SU-DHL-6 (cell line): ENCODE measurements around the gene FNIP2.
"Not testable (repeated sequence)": the region's sequence is repeated elsewhere in the genome, so short reads cannot be mapped to it uniquely, and the experiment has no call there.

Experiments
- EZH2phosphoT487 ChIP-seq: fragments of 200-600 bp; sonication (generic), shearing (Covaris generic); conservative IDR thresholded peaks from 2 replicates; pipeline ENCODE4 v1.6.1; 2018; ENCODE audit warnings: mild to moderate bottlenecking, antibody characterized with exemption, low read length, moderate library complexity, mixed read lengths
- TF ChIP-seq, protein P1 (sequence below): fragments of 200-600 bp; sonication (generic); IDR thresholded peaks from one replicate; pipeline ENCODE4 v1.5.1; 2017; ENCODE audit warnings: antibody characterized with exemption, mild to moderate bottlenecking, low read length, moderate library complexity; ENCODE audit not compliant: insufficient read depth, poor library complexity, severe bottlenecking

DNA sequence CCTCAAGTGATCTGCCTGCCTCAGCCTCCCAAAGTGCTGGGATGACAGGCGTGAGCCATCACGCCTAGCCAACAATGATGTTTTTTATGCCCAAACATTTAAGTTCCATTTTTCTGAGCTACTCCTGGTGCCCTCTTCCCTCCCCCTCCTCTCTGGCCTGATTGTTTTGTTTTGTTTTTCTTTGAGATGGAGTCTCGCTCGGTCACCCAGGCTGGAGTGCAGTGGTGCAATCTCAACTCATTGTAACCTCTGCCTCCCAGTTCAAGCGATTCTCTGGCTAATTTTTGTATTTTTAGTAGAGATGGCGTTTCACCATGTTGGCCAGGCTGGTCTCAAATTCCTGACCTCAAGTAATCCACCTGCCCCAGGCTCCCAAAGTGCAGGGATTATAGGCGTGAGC, 13.0 kb upstream of the FNIP2 start:
- TF ChIP-seq, protein P1, sequence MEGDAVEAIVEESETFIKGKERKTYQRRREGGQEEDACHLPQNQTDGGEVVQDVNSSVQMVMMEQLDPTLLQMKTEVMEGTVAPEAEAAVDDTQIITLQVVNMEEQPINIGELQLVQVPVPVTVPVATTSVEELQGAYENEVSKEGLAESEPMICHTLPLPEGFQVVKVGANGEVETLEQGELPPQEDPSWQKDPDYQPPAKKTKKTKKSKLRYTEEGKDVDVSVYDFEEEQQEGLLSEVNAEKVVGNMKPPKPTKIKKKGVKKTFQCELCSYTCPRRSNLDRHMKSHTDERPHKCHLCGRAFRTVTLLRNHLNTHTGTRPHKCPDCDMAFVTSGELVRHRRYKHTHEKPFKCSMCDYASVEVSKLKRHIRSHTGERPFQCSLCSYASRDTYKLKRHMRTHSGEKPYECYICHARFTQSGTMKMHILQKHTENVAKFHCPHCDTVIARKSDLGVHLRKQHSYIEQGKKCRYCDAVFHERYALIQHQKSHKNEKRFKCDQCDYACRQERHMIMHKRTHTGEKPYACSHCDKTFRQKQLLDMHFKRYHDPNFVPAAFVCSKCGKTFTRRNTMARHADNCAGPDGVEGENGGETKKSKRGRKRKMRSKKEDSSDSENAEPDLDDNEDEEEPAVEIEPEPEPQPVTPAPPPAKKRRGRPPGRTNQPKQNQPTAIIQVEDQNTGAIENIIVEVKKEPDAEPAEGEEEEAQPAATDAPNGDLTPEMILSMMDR, result not testable (repeated sequence)
- not testable (repeated sequence) for TF ChIP-seq EZH2phosphoT487
